Smooth muscle cell of the brain vasculature (primary cell): ENCODE data around the gene GAGE12J.
"Not testable (repeated sequence)": the region's sequence is repeated elsewhere in the genome, so short reads cannot be mapped to it uniquely, and the experiment has no call there.

Experiments
- DNase-seq: peaks from one replicate; pipeline ENCODE4 v3.0.0-alpha.2; 2012; ENCODE audit warnings: low read depth, low spot score

GAGE12J gene

GRCh38 chrX:49310371-49310770 is 11.5 kb upstream of the GAGE12J start:
- no peak for DNase-seq

GRCh38 chrX:49312176-49312575 is 9.7 kb upstream of the GAGE12J start:
- DNase-seq = no peak

- no peak for DNase-seq
Measured at GRCh38 chrX:49316085-49316484, 5.8 kb upstream of the GAGE12J start.

- not testable (repeated sequence) for DNase-seq
Measured at GRCh38 chrX:49322266-49322665, 429 bp downstream of the GAGE12J start.

GRCh38 chrX:49323735-49324134 is 1.9 kb downstream of the GAGE12J start:
- DNase-seq = not testable (repeated sequence)

GRCh38 chrX:49330421-49330820 is 8.6 kb downstream of the GAGE12J start:
- DNase-seq = not testable (repeated sequence)

- DNase-seq = not testable (repeated sequence)
Measured at GRCh38 chrX:49331282-49331681, 9.4 kb downstream of the GAGE12J start, which contains the start of gene GAGE13. GAGE13 (plus strand) TSS chrX:49331582; CDS start chrX:49332738, 1,156 bp downstream.

GRCh38 chrX:49331841-49332240 is 10.0 kb downstream of the GAGE12J start:
- not testable (repeated sequence) for DNase-seq

- DNase-seq = not testable (repeated sequence)
Measured at GRCh38 chrX:49341449-49341848, 19.6 kb downstream of the GAGE12J start.

GRCh38 chrX:49344496-49345175 is 22.8 kb downstream of the GAGE12J start:
- DNase-seq = not testable (repeated sequence)

- DNase-seq = not testable (repeated sequence)
Measured at GRCh38 chrX:49345402-49345801, 23.6 kb downstream of the GAGE12J start.

- not testable (repeated sequence) for DNase-seq
Measured at GRCh38 chrX:49346150-49346549, 24.3 kb downstream of the GAGE12J start.
